H9 (cell line): Measurements from ENCODE around the gene BRMS1L. TPM values are rescaled to one million over a fixed set of nuclear protein-coding genes. Genes with fewer than 3 reads are reported as not detected.

ENCODE experiments used
- DNase-seq: peaks from one replicate; pipeline ENCODE4 v3.0.0-alpha.2; 2017
- H2AFZ ChIP-seq: one replicate; pipeline ENCODE4 v1.6.1; 2013; ENCODE audit warnings: mild to moderate bottlenecking, low read length, control low read depth, moderate library complexity
- H2AK5ac ChIP-seq: 2 replicates; pipeline ENCODE4 v1.6.1; 2013; ENCODE audit warnings: low read length, control low read depth, mixed read lengths; ENCODE audit not compliant: insufficient read length
- H2BK120ac ChIP-seq: one replicate; pipeline ENCODE4 v1.6.1; 2013; ENCODE audit warnings: low read depth, mild to moderate bottlenecking, low read length, control low read depth, inconsistent platforms; ENCODE audit not compliant: poor library complexity, severe bottlenecking
- H2BK12ac ChIP-seq: 2 replicates; pipeline ENCODE4 v1.6.1; 2013; ENCODE audit warnings: low read length, control low read depth, mixed read lengths, low read depth; ENCODE audit not compliant: insufficient read length
- H2BK15ac ChIP-seq: 2 replicates; pipeline ENCODE4 v1.6.1; 2013; ENCODE audit warnings: low read depth, low read length, control low read depth
- H2BK20ac ChIP-seq: one replicate; pipeline ENCODE4 v1.6.1; 2013; ENCODE audit warnings: low read depth, mild to moderate bottlenecking, low read length, control low read depth, inconsistent platforms; ENCODE audit not compliant: poor library complexity, severe bottlenecking
- H2BK5ac ChIP-seq: 2 replicates; pipeline ENCODE4 v1.6.1; 2013; ENCODE audit warnings: low read length, control low read depth, mixed read lengths; ENCODE audit not compliant: insufficient read length
- H3K14ac ChIP-seq: 2 replicates; pipeline ENCODE4 v1.6.1; 2013; ENCODE audit warnings: low read length, control low read depth; ENCODE audit not compliant: insufficient read depth
- H3K18ac ChIP-seq: 2 replicates; pipeline ENCODE4 v1.6.1; 2013; ENCODE audit warnings: low read depth, mild to moderate bottlenecking, mixed read lengths, low read length, control low read depth; ENCODE audit not compliant: insufficient read length
- H3K23ac ChIP-seq: 2 replicates; pipeline ENCODE4 v1.6.1; 2013; ENCODE audit warnings: low read length, control low read depth, mixed read lengths, low read depth; ENCODE audit not compliant: insufficient read length
- H3K23me2 ChIP-seq: 2 replicates; pipeline ENCODE4 v1.6.1; 2013; ENCODE audit warnings: low read depth, mild to moderate bottlenecking, mixed read lengths, low read length, control low read depth; ENCODE audit not compliant: insufficient read length, poor library complexity, severe bottlenecking
- H3K27ac ChIP-seq: 2 replicates; pipeline ENCODE4 v1.5.1; 2013; ENCODE audit warnings: low read length, control low read depth, mixed read lengths, low read depth; ENCODE audit not compliant: insufficient read length
- H3K27me3 ChIP-seq: 2 replicates; pipeline ENCODE4 v1.6.1; 2013; ENCODE audit warnings: low read length, control low read depth, inconsistent platforms; ENCODE audit not compliant: insufficient read depth
- H3K4ac ChIP-seq: 2 replicates; pipeline ENCODE4 v1.6.1; 2013; ENCODE audit warnings: low read depth, mild to moderate bottlenecking, control low read depth, inconsistent platforms, low read length, moderate library complexity
- H3K4me1 ChIP-seq: 2 replicates; pipeline ENCODE4 v1.6.1; 2013; ENCODE audit warnings: low read length, control low read depth, inconsistent platforms; ENCODE audit not compliant: insufficient read depth
- H3K4me2 ChIP-seq: 2 replicates; pipeline ENCODE4 v1.6.1; 2013; ENCODE audit warnings: low read length, control low read depth, mixed read lengths; ENCODE audit not compliant: insufficient read length, insufficient read depth
- H3K56ac ChIP-seq: 2 replicates; pipeline ENCODE4 v1.6.1; 2013; ENCODE audit warnings: low read depth, mild to moderate bottlenecking, mixed read lengths, low read length, control low read depth; ENCODE audit not compliant: insufficient read length
- H3K79me1 ChIP-seq: 2 replicates; pipeline ENCODE4 v1.6.1; 2013; ENCODE audit warnings: low read depth, mild to moderate bottlenecking, moderate library complexity, low read length, control low read depth, inconsistent platforms; ENCODE audit not compliant: insufficient read depth, poor library complexity, severe bottlenecking
- H3K79me2 ChIP-seq: 2 replicates; pipeline ENCODE4 v1.6.1; 2013; ENCODE audit warnings: low read length, control low read depth, inconsistent platforms; ENCODE audit not compliant: insufficient read depth
- H3K9ac ChIP-seq: 2 replicates; pipeline ENCODE4 v1.6.1; 2013; ENCODE audit warnings: low read length, control low read depth, mixed read lengths; ENCODE audit not compliant: insufficient read length; ENCODE audit errors: extremely low read depth
- H3K9me3 ChIP-seq: one replicate; pipeline ENCODE4 v1.6.1; 2013; ENCODE audit warnings: low read depth, low read length, inconsistent platforms; ENCODE audit not compliant: control insufficient read depth
- H3T11ph ChIP-seq: one replicate; pipeline ENCODE4 v1.6.1; 2013; ENCODE audit warnings: mild to moderate bottlenecking, low read length, control low read depth, inconsistent platforms
- H4K20me1 ChIP-seq: one replicate; pipeline ENCODE4 v1.6.1; 2013; ENCODE audit not compliant: control insufficient read depth, insufficient read length, insufficient read depth
- H4K5ac ChIP-seq: 2 replicates; pipeline ENCODE4 v1.6.1; 2013; ENCODE audit warnings: low read depth, mild to moderate bottlenecking, mixed read lengths, low read length, control low read depth; ENCODE audit not compliant: insufficient read length
- H4K8ac ChIP-seq: replicated peaks from 2 replicates; pipeline ENCODE4 v1.6.1; 2013; ENCODE audit warnings: low read length, control low read depth, mixed read lengths, low read depth; ENCODE audit not compliant: insufficient read length
- H4K91ac ChIP-seq: 2 replicates; pipeline ENCODE4 v1.6.1; 2013; ENCODE audit warnings: low read depth, mild to moderate bottlenecking, moderate library complexity, mixed read lengths, low read length, control low read depth; ENCODE audit not compliant: insufficient read length
- H3K27ac Mint-ChIP-seq, 3 experiments: 2 replicates in 2 of 3; 3 replicates in 1 of 3; pipeline ENCODE4 v1.8.0; 2020 to 2021; ENCODE audit warnings: mixed read lengths in 3 of 3, mild to moderate bottlenecking in 1 of 3, moderate library complexity in 1 of 3
- H3K27me3 Mint-ChIP-seq: 2 replicates; pipeline ENCODE4 v1.8.0; 2021; ENCODE audit warnings: low read depth, mild to moderate bottlenecking, moderate library complexity, mixed read lengths
- H3K36me3 Mint-ChIP-seq, 3 experiments: 2 replicates in 2 of 3; 3 replicates in 1 of 3; pipeline ENCODE4 v1.8.0; 2020 to 2021; ENCODE audit warnings: low read depth in 3 of 3, mixed read lengths in 3 of 3; ENCODE audit not compliant: insufficient read depth in 1 of 3
- H3K4me1 Mint-ChIP-seq, 2 experiments: 2 replicates each; pipeline ENCODE4 v1.8.0; 2020; ENCODE audit warnings: mixed read lengths in 2 of 2
- H3K4me3 Mint-ChIP-seq, 2 experiments: 2 replicates in 1 of 2; 3 replicates in 1 of 2; pipeline ENCODE4 v1.8.0; 2020 to 2021; ENCODE audit warnings: mild to moderate bottlenecking in 2 of 2, mixed read lengths in 2 of 2, moderate library complexity in 1 of 2
- H3K9me3 Mint-ChIP-seq, 2 experiments: 2 replicates in 1 of 2; 3 replicates in 1 of 2; pipeline ENCODE4 v1.8.0; 2020; ENCODE audit warnings: mild to moderate bottlenecking in 2 of 2, mixed read lengths in 2 of 2, moderate library complexity in 1 of 2
- CTCF ChIP-seq: fragments of 200-600 bp; sonication (generic); conservative IDR thresholded peaks from 3 replicates; pipeline ENCODE4 v1.8.0; 2021; ENCODE audit warnings: antibody characterized with exemption, mild to moderate bottlenecking
- WGBS: extraction: QIAGEN DNeasy Blood & Tissue Kit; methylation state at CpG from one replicate; pipeline ENCODE4 v1.1.7; 2013; ENCODE audit warnings: missing lambda C conversion rate, low lambda C conversion rate, mixed read lengths; ENCODE audit not compliant: insufficient read length; ENCODE audit errors: extremely low coverage; 5-methylcytosine and 5-hydroxymethylcytosine counted together
- total RNA-seq: library from RNA; stranded (reverse); gene quantifications from 2 replicates; pipeline ENCODE4 v1.2.1, GENCODE V29; 2021

BRMS1L gene
- total RNA-seq, 1 experiment from 2014 or later = 12.9 TPM

GRCh38 chr14:35847636-35848035, 21.5 kb downstream of the BRMS1L start:
- Histone ChIP-seq H2BK5ac (no peak overlapping the region), H3K23me2 (no peaks in the 10 kb centered on the region), H2AK5ac (no peak overlapping the region), H3K23ac (no peak overlapping the region), H3K79me1 (no peaks in the 10 kb centered on the region), H2AFZ (no peak overlapping the region), H3K14ac (no peak overlapping the region), H4K8ac (no peak overlapping the region), H2BK20ac (no peak overlapping the region), H3K27ac (no peak overlapping the region), H3K9me3 (no peaks in the 10 kb centered on the region), H4K20me1 (no peaks in the 10 kb centered on the region), H4K5ac (no peak overlapping the region), H3T11ph (no peak overlapping the region), H3K9ac (no peak overlapping the region), H4K91ac (no peak overlapping the region), H3K4me2 (no peak overlapping the region), H2BK120ac (no peak overlapping the region), H2BK12ac (no peak overlapping the region), H3K18ac (no peak overlapping the region), H3K27me3 (no peaks in the 10 kb centered on the region), H3K56ac (no peak overlapping the region), H3K4ac (no peak overlapping the region), H3K4me1 (no peaks in the 10 kb centered on the region), H2BK15ac (no peak overlapping the region), H3K79me2 (no peaks in the 10 kb centered on the region)
- Mint-ChIP-seq H3K27me3 (no peaks in the 10 kb centered on the region), H3K27ac (no peak overlapping the region; a peak in 1 of 7 replicates), H3K36me3 (peaks cover 35 to 59% (median 56%) of the 10 kb centered on the region in 3 experiments; a peak in 6 of 7 replicates), H3K9me3 (peaks cover 2 to 8% of the 10 kb centered on the region in 2 experiments; a peak in 3 of 5 replicates), H3K4me3 (no peak overlapping the region), H3K4me1 (no peaks in the 10 kb centered on the region)
- no CpG with 5 or more reads among the region's 2 CpGs for WGBS
- no peak for DNase-seq
- TF ChIP-seq CTCF = no peak
